OCI-M1 (cell line): ENCODE measurements around the gene ITPKB.

Experiments used
- DNase-seq: peaks from one replicate; lab custom pipeline; 2025; lab: John Stamatoyannopoulos, UW

ITPKB gene

GRCh38 chr1:226704169-226704937 lies 34.7 kb downstream of the ITPKB start:
- no peak for DNase-seq

DNA sequence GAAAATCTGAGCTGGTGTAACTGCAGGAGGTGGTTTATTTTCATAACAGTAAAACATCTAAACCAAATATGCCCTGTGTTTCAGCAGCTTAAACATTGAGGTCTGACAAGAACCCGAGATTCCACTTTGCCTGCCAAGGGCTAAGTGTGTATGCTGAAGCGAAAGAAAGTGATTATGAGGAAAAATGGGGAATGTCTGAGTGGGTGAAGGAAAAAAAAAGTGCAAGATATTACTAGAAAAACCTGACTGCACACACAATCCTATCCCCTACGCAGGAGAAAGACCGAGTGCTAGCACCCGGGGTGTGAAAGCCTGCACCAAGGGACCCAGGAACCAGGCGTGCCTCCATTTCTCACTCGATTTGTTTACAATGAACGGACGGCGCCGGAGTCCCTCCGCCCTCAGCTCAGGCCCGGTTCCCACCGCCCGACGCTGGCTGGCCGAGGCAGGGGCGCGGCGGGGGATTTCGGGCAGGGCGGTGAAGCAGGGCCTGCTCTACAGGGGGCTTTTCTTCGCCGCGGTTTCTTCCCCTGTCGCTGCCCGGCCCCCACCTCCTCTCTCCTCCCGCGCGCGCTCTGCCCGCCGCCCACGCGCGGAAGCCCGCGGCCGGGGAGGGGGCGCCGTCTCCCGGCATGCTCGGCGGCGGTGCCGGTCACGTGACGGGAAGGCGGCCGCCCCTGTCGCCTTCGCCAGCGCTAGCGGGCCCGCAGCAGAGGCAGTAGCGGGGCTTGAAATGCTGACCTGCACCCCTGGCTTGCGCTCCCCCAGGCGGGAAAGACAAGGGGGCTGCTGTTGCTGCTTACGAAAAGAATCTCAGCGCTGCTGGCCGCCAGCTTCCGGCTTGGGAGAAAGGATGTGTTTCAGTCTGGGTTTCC lies 35.9 kb downstream of the ITPKB start:
- DNase-seq = peak; percentile 88

GRCh38 chr1:226702318-226702956 lies 36.6 kb downstream of the ITPKB start:
- DNase-seq = peak; percentile 46

- no peak for DNase-seq
Observed at GRCh38 chr1:226700861-226701260, 38.2 kb downstream of the ITPKB start.

DNA sequence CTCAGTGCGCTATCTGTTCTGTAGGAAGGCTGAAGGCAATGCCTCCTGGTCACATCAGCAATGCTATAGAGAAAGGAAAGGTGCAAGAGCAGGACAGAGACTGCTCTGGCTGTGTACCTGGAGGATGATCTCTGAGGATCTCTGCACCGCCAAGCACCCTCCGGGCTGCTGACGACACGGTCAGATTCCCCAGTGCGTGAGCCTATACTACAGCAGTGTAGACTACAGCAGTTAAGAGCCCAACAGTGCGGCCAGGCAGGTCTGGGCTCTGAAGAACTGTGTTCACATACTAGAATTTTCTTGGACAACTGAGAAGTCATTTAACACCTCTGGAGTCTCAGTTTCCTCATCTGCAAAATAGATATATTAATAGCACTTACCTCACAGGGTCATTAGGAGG lies 39.9 kb downstream of the ITPKB start:
- no peak for DNase-seq

DNA sequence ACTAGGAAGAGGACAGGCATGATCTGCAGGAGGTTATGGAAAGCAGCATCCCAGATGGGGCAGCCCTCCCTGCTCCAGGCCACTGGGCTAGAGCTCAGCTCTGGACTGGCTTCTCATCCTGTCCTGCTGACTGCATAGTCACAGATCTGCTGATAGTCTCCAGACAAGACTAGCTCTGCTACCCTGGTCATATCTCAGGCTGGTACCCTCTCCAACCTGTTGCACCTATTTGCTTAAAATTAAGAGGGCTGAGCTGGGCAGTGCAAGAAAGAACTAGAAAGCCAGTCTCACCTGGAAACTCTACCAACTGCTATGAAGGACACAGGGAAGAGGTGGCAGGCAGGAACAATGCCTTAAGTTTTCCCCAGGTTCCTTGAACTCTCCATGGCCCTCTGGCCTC lies 40.4 kb downstream of the ITPKB start:
- no peak for DNase-seq

DNA sequence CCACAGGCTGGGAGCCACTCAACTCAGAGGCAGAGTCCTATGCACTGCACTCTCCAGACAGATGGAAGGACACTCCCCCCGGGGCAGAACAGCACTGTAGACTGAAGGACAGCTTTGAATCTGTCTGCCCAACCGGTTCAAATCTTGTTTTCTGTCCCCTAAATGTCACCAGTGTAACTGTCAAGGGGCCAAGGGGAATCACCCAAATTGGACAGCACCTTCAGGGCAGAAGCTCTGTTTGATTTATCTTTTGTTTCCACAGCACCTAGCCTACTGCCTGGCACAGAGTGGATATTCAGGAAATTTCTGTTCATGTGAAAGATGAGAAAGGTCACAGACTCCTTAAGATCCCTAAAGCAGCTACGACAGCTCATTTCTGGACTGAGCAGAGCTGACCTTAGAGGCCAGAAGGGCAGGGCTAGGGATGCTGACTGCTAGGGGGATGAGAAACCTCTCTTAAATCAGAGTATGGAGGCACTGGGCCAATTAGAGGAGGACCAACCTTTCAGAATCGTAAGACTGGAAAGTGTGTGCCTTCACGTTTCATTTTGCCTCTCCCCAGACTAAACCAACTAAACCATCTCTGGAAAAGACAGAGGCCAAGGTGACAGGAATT lies 41.0 kb downstream of the ITPKB start:
- DNase-seq = no peak

DNA sequence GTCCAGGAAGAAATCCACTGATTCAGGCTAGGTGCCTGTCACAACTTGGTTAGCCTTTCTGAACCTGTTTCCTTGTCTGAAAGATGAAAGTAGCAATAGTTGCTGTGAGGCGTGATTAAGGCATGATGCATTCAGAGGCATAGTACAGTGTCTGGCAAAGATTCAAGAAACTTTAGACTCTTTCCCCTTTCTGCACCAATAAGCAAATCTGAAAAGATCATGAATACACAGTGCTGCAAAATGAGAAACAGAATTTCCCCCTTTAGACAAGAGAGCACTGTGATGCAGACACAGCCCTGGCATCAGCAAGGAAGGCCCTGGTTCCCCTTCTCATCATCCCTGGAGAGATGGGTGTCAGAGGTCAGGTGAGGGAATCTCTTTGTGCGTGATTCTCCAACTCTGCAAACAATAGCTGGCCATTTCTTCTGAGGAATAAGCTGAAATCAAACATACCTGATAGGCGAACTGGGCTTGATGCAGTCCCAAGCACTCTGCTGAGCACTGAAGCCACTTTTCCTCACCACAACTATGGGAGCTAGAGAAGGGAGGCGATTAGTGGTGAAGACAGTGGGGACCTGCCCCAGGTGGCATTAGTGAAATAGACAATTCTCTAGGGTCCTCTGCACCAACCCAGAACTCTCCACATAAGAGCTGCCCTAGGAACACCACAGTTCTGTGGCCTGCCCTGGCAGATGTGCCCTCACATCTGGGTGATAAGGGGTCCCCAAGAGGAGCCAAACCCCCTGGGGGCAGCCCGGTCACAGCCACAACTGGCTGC lies 41.7 kb downstream of the ITPKB start:
- DNase-seq = no peak

DNA sequence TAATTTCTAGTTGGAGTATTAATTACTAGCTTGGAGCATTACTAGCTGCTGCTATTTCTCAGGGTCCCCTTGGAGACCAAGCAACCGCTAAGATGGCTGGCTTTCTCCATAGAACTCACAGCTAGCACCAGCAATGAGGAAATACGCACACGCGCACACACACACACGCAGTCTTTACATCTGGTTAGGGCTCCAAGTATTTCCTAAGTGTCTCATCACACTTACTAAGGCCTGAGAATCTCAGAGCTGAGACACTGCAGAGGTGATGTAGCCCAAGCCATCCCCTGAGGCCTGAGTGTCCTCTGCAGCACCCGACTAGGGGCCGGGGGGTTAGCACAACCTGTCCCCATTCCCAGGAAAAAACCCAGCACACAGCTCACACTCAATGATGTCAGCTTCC lies 42.5 kb downstream of the ITPKB start:
- no peak for DNase-seq

GRCh38 chr1:226695335-226695900 lies 43.7 kb downstream of the ITPKB start:
- DNase-seq = no peak

GRCh38 chr1:226692823-226693222 lies 46.3 kb downstream of the ITPKB start:
- no peak for DNase-seq

GRCh38 chr1:226692051-226692792 lies 46.9 kb downstream of the ITPKB start:
- no peak for DNase-seq

GRCh38 chr1:226691247-226691646 lies 47.8 kb downstream of the ITPKB start:
- no peak for DNase-seq

DNA sequence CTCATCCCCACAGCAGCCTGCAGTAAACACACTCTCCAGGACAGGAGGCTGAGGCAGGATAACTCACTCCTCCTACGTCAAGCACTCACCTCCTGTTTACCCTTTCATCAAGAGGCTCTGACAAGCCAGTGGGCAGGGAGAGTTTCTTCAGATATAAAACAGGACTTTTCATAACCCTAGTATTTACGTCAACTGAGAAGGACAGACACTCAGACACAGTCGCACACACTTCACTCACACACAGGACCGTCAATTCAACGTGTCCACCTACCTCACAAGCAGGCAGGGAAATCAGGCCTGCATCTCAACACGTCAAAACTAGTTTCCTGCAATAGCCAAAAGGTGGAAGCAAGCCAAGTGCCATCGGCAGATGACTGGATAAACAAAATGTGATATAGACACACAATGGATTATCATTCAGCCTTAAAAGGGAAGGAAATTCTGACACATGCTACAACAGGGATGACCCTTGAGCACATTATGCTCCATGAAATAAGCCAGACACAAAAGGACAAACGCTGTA lies 48.6 kb downstream of the ITPKB start:
- no peak for DNase-seq

DNA sequence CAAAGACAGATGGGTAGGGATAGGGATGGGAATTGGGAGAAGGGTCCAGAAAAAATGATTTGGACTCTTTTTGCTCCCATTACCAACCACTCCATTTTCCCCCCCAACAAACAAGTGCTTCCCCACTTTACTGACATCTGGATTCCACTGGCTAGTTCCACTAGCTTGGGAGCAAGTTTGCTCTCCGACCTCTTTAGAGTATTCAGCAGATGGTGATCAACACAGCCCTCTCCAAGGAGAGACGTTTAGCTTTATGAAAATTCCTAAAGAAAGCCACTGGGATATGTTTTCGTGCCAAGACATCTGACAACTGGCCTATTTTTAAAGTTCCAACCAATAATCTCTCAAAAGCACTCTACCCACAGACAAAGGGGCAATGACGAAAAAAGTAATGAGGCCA lies 50.3 kb downstream of the ITPKB start:
- DNase-seq = no peak

DNA sequence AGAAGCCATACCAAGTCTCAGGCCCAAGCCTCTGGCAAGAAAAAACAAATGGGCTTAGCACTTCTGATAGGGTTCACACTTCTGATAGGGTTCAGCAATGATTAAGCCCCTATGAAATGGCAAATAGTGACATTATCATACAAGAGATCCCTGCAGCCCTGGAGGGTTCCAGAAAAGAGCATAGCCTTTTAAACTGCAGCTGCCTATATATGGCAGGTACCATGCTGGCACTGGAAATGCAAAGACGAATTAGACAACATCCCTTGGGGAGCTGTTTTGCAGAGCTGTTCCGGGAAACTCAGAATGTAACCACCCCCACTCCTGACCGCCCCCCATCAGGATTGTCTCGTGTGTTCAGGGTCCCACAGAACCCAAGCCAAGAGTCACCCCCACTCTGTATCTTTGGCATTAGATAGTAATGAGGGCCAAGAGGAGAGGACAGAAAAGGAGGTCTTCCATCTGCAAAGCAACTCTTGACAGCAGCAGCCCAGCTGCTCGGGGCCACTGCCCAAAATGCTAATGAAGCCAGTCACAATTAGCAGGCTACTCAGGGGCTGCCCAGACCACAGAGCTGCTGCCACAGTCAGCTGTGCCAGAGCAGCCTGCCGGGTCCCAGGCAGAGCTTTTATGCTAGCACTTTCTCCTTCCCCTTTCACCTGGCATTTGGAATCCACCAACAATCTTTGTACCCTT lies 50.9 kb downstream of the ITPKB start:
- no peak for DNase-seq

GRCh38 chr1:226687426-226687825 lies 51.7 kb downstream of the ITPKB start:
- DNase-seq = no peak

DNA sequence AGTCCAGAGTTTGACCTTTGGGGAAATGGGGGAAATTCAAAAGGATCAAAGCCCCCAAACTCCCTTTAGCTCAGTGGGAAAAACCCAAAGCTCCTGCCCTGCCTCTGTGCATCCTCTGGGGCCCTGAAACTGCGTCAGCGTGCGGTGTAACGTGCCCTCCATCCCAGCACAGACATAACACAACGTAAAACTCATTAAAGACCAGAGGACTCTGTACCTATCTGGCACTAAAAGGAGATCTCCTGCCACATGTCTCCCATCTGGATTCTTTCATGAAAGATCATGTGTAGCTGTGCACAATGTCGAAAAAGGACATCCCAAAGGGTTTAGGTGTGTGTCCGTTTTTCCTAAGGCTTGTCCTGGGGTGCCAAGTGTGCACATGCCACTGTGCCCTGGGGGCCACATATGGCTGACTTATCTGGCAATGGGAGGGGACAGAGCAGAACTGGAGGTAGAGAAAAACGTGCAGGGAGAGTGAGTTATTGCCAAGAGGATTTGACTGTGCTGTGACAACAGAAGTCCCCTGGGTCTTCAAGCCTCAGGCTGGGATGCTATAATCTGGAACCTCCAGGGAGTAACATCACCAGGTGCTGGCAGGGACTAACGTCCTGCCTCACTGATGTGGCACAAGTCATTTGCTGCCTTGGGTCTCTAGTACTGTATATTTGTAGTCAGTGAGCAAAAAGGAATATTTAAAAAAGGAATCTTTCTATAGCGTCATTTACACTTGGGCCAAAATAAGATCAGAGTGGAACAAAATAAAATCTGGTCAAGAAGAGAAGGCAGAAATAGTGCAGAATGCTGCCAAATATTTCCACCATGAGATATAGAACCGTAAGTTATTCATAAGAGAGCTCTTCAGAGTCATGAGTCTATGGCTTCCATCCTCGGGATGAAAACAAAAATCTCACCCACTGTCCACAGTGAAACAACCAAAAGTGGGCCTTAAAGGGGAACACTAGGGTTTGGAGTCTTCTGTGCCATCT lies 52.3 kb downstream of the ITPKB start:
- DNase-seq = no peak
